Activated naive CD8-positive, alpha-beta T cell treated with anti-CD3 and anti-CD28 coated beads for 36 hours (primary cell): Measurements from ENCODE around the gene APOC1. TPM values are rescaled to one million over a fixed set of nuclear protein-coding genes. Genes with fewer than 3 reads are reported as not detected.
"Not testable (repeated sequence)": the region's sequence is repeated elsewhere in the genome, so short reads cannot be mapped to it uniquely, and the experiment has no call there.

Experiments used
- DNase-seq: peaks from one replicate; pipeline ENCODE4 v3.0.0; 2021
- H3K27ac Mint-ChIP-seq: one replicate; pipeline ENCODE4 v1.8.0; 2022; ENCODE audit warnings: mild to moderate bottlenecking, moderate library complexity, mixed read lengths
- H3K27me3 Mint-ChIP-seq: one replicate; pipeline ENCODE4 v1.8.0; 2022; ENCODE audit warnings: mild to moderate bottlenecking, mixed read lengths
- H3K36me3 Mint-ChIP-seq: one replicate; pipeline ENCODE4 v1.8.0; 2021; ENCODE audit warnings: mild to moderate bottlenecking, mixed read lengths
- H3K4me1 Mint-ChIP-seq: one replicate; pipeline ENCODE4 v1.8.0; 2021; ENCODE audit warnings: mixed read lengths
- H3K4me3 Mint-ChIP-seq: one replicate; pipeline ENCODE4 v1.8.0; 2022; ENCODE audit warnings: mild to moderate bottlenecking, moderate library complexity, mixed read lengths
- H3K9me3 Mint-ChIP-seq: one replicate; pipeline ENCODE4 v1.8.0; 2022; ENCODE audit warnings: mixed read lengths
- total RNA-seq, 2 experiments: library from RNA; stranded (reverse); gene quantifications; one replicate each; pipeline ENCODE4 v1.2.3, GENCODE V29; 2021

The APOC1 gene
- total RNA-seq, 2 experiments from 2014 or later: 1.5 to 3.0 TPM

GRCh38 chr19:44925114-44925891 lies 10.9 kb downstream of the APOC1 start:
- H3K27me3 Mint-ChIP-seq: peaks cover 29% of the 10 kb centered on the region
- DNase-seq: no peak
- H3K4me1 Mint-ChIP-seq: peaks cover 6% of the 10 kb centered on the region
- H3K9me3 Mint-ChIP-seq: no peaks in the 10 kb centered on the region
- no peaks in the 10 kb centered on the region for H3K36me3 Mint-ChIP-seq
- no peak overlapping the region for H3K4me3 Mint-ChIP-seq
- H3K27ac Mint-ChIP-seq: no peak overlapping the region

- H3K27ac Mint-ChIP-seq, DNase-seq, H3K36me3 Mint-ChIP-seq, H3K9me3 Mint-ChIP-seq, H3K4me1 Mint-ChIP-seq: not testable (repeated sequence)
- Mint-ChIP-seq H3K4me3 (peak overlapping the region; percentile 23), H3K27me3 (peaks cover 29% of the 10 kb centered on the region)
Observed at GRCh38 chr19:44926245-44927077, 12.1 kb downstream of the APOC1 start.

- H3K4me1 Mint-ChIP-seq: peaks cover 6% of the 10 kb centered on the region
- no peak overlapping the region for H3K27ac Mint-ChIP-seq
- no peaks in the 10 kb centered on the region for H3K9me3 Mint-ChIP-seq
- no peak for DNase-seq
- no peaks in the 10 kb centered on the region for H3K36me3 Mint-ChIP-seq
- peaks cover 29% of the 10 kb centered on the region for H3K27me3 Mint-ChIP-seq
- no peak overlapping the region for H3K4me3 Mint-ChIP-seq
Observed at GRCh38 chr19:44927746-44928145, 13.3 kb downstream of the APOC1 start.

- DNase-seq: no peak
- Mint-ChIP-seq H3K27ac (no peak overlapping the region), H3K4me3 (no peak overlapping the region), H3K27me3 (peaks cover 27% of the 10 kb centered on the region), H3K9me3 (no peaks in the 10 kb centered on the region), H3K36me3 (no peaks in the 10 kb centered on the region), H3K4me1 (peaks cover 6% of the 10 kb centered on the region)
Observed at GRCh38 chr19:44930088-44930487, 15.7 kb downstream of the APOC1 start.

GRCh38 chr19:44931541-44931940 lies 17.1 kb downstream of the APOC1 start:
- H3K27me3 Mint-ChIP-seq: peaks cover 14% of the 10 kb centered on the region
- H3K36me3 Mint-ChIP-seq: no peaks in the 10 kb centered on the region
- H3K9me3 Mint-ChIP-seq: no peaks in the 10 kb centered on the region
- H3K4me1 Mint-ChIP-seq: peaks cover 6% of the 10 kb centered on the region
- no peak overlapping the region for H3K27ac Mint-ChIP-seq
- no peak overlapping the region for H3K4me3 Mint-ChIP-seq
- no peak for DNase-seq

- H3K4me1 Mint-ChIP-seq: peaks cover 2% of the 10 kb centered on the region
- no peak overlapping the region for H3K27ac Mint-ChIP-seq
- DNase-seq: no peak
- no peak overlapping the region for H3K4me3 Mint-ChIP-seq
- no peaks in the 10 kb centered on the region for H3K27me3 Mint-ChIP-seq
- H3K36me3 Mint-ChIP-seq: no peaks in the 10 kb centered on the region
- no peaks in the 10 kb centered on the region for H3K9me3 Mint-ChIP-seq
Observed at GRCh38 chr19:44939668-44940067, 25.3 kb downstream of the APOC1 start.

- Mint-ChIP-seq H3K27me3 (no peaks in the 10 kb centered on the region), H3K4me1 (peaks cover 2% of the 10 kb centered on the region), H3K36me3 (no peaks in the 10 kb centered on the region), H3K4me3 (no peak within 1 kb of the TSS), H3K27ac (no peak within 1 kb of the TSS), H3K9me3 (no peaks in the 10 kb centered on the region)
- DNase-seq: no peak
Observed at GRCh38 chr19:44942067-44942571, 27.7 kb downstream of the APOC1 start, which contains the start of gene APOC4. TSS of gene APOC4 (plus strand) at chr19:44942237. CDS start at chr19:44942278, 41 bp downstream.

GRCh38 chr19:44943801-44944249 lies 29.4 kb downstream of the APOC1 start:
- Mint-ChIP-seq H3K27me3 (no peaks in the 10 kb centered on the region), H3K4me3 (no peak overlapping the region), H3K36me3 (no peaks in the 10 kb centered on the region), H3K4me1 (peaks cover 2% of the 10 kb centered on the region), H3K27ac (no peak overlapping the region), H3K9me3 (no peaks in the 10 kb centered on the region)
- DNase-seq: no peak

- H3K4me1 Mint-ChIP-seq: peaks cover 4% of the 10 kb centered on the region
- no peak overlapping the region for H3K27ac Mint-ChIP-seq
- H3K27me3 Mint-ChIP-seq: no peaks in the 10 kb centered on the region
- H3K4me3 Mint-ChIP-seq: no peak overlapping the region
- no peaks in the 10 kb centered on the region for H3K36me3 Mint-ChIP-seq
- H3K9me3 Mint-ChIP-seq: no peaks in the 10 kb centered on the region
- DNase-seq: no peak
Observed at GRCh38 chr19:44947041-44947581, 32.7 kb downstream of the APOC1 start.

- H3K36me3 Mint-ChIP-seq: no peaks in the 10 kb centered on the region
- no peaks in the 10 kb centered on the region for H3K9me3 Mint-ChIP-seq
- no peaks in the 10 kb centered on the region for H3K27me3 Mint-ChIP-seq
- H3K27ac Mint-ChIP-seq: no peak overlapping the region
- H3K4me1 Mint-ChIP-seq: peaks cover 4% of the 10 kb centered on the region
- no peak for DNase-seq
- H3K4me3 Mint-ChIP-seq: no peak overlapping the region
Observed at GRCh38 chr19:44948237-44948636, 33.8 kb downstream of the APOC1 start.

GRCh38 chr19:44948763-44949374 lies 34.5 kb downstream of the APOC1 start:
- DNase-seq: no peak
- Mint-ChIP-seq H3K27ac (no peak overlapping the region), H3K27me3 (no peaks in the 10 kb centered on the region), H3K4me3 (no peak overlapping the region), H3K9me3 (no peaks in the 10 kb centered on the region), H3K4me1 (peaks cover 6% of the 10 kb centered on the region), H3K36me3 (no peaks in the 10 kb centered on the region)

- H3K4me1 Mint-ChIP-seq: peaks cover 6% of the 10 kb centered on the region
Observed at GRCh38 chr19:44949550-44949949, 35.1 kb downstream of the APOC1 start.

GRCh38 chr19:44951179-44952159 lies 37.1 kb downstream of the APOC1 start:
- DNase-seq: peak; percentile 36
- Mint-ChIP-seq H3K4me3 (no peak overlapping the region), H3K4me1 (peaks cover 12% of the 10 kb centered on the region), H3K36me3 (no peaks in the 10 kb centered on the region), H3K9me3 (no peaks in the 10 kb centered on the region), H3K27ac (no peak overlapping the region), H3K27me3 (no peaks in the 10 kb centered on the region)

More at GRCh38 chr19:44949550-44949949, 35.1 kb downstream of the APOC1 start:
- Mint-ChIP-seq H3K27ac (no peak overlapping the region), H3K4me3 (no peak overlapping the region), H3K27me3 (no peaks in the 10 kb centered on the region), H3K9me3 (no peaks in the 10 kb centered on the region), H3K36me3 (no peaks in the 10 kb centered on the region)
- DNase-seq: no peak

GRCh38 chr19:44954278-44954648 lies 39.9 kb downstream of the APOC1 start:
- no peaks in the 10 kb centered on the region for H3K27me3 Mint-ChIP-seq

More at GRCh38 chr19:44954278-44954648, 39.9 kb downstream of the APOC1 start:
- DNase-seq: no peak
- Mint-ChIP-seq H3K4me1 (peaks cover 35% of the 10 kb centered on the region), H3K36me3 (no peaks in the 10 kb centered on the region), H3K9me3 (no peaks in the 10 kb centered on the region), H3K27ac (peak overlapping the region; percentile 99), H3K4me3 (peak overlapping the region; percentile 99)
